SU-DHL-6 (cell line): Measurements from ENCODE around the gene ADAD2.

Source experiments
- CTCF ChIP-seq: fragments of 200-600 bp; sonication (generic); IDR thresholded peaks from one replicate; pipeline ENCODE4 v1.5.1; 2017; ENCODE audit warnings: antibody characterized with exemption, mild to moderate bottlenecking, low read length, moderate library complexity; ENCODE audit not compliant: insufficient read depth, poor library complexity, severe bottlenecking
- EZH2phosphoT487 ChIP-seq: fragments of 200-600 bp; sonication (generic), shearing (Covaris generic); conservative IDR thresholded peaks from 2 replicates; pipeline ENCODE4 v1.6.1; 2018; ENCODE audit warnings: mild to moderate bottlenecking, antibody characterized with exemption, low read length, moderate library complexity, mixed read lengths

- TF ChIP-seq CTCF (no peak), EZH2phosphoT487 (no peak)
Measured at GRCh38 chr16:84150926-84151325, 40.0 kb upstream of the ADAD2 start.
